Neural crest cell (in vitro differentiated cells): ENCODE data around the gene BIVM. TPM values are rescaled to one million over a fixed set of nuclear protein-coding genes. Genes with fewer than 3 reads are reported as not detected.

Experiments
- DNase-seq: peaks from one replicate; pipeline ENCODE4 v3.0.0; 2021; ENCODE audit warnings: low read depth, mixed read lengths, low spot score
- H3K27ac Mint-ChIP-seq: one replicate; pipeline ENCODE4 v1.8.0; 2021; ENCODE audit warnings: mild to moderate bottlenecking, mixed read lengths; ENCODE audit not compliant: unreplicated experiment
- H3K27me3 Mint-ChIP-seq: 2 replicates; pipeline ENCODE4 v1.8.0; 2021; ENCODE audit warnings: low read depth, mild to moderate bottlenecking, mixed read lengths
- H3K36me3 Mint-ChIP-seq: 2 replicates; pipeline ENCODE4 v1.8.0; 2021; ENCODE audit warnings: low read depth, mild to moderate bottlenecking, mixed read lengths
- H3K4me1 Mint-ChIP-seq: 2 replicates; pipeline ENCODE4 v1.8.0; 2021; ENCODE audit warnings: mixed read lengths
- H3K4me3 Mint-ChIP-seq: one replicate; pipeline ENCODE4 v1.8.0; 2021; ENCODE audit warnings: mild to moderate bottlenecking, mixed read lengths
- H3K9me3 Mint-ChIP-seq: 2 replicates; pipeline ENCODE4 v1.8.0; 2021; ENCODE audit warnings: mixed read lengths
- total RNA-seq: library from RNA; stranded (reverse); gene quantifications from 2 replicates; pipeline ENCODE4 v1.2.1, GENCODE V29; 2021
- TF ChIP-seq, protein P1 (sequence below): fragments of 200-600 bp; sonication (generic); conservative IDR thresholded peaks from 2 replicates; pipeline ENCODE4 v1.5.0; 2021; ENCODE audit warnings: antibody characterized with exemption, mild to moderate bottlenecking

BIVM gene
- total RNA-seq, 1 donor from 2014 or later = 26.4 TPM

DNA sequence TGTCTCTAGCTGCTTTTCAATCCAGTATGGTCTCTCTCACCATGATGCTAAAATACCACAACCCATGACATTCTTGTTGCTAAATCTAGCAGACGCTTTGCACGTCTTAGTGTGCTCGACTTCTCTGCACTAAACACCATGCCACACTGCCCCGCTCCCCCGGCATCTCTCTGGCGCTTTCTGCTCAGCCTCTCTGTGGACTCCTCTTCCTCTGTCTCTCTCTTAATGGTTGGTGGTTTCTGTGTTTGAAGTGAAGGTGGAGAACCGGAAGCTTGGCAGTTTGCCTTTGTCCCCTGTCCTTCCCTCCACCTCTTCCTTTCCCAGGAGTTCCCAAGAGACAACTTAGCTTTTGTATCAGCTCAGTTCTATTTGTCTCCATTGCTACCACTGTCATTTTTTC, 55.8 kb downstream of the BIVM start:
- Mint-ChIP-seq H3K27me3 (no peaks in the 10 kb centered on the region), H3K4me3 (no peak overlapping the region), H3K36me3 (peaks cover 6% of the 10 kb centered on the region), H3K4me1 (no peaks in the 10 kb centered on the region), H3K27ac (no peak overlapping the region), H3K9me3 (no peaks in the 10 kb centered on the region)
- DNase-seq = no peak
- TF ChIP-seq, protein P1, sequence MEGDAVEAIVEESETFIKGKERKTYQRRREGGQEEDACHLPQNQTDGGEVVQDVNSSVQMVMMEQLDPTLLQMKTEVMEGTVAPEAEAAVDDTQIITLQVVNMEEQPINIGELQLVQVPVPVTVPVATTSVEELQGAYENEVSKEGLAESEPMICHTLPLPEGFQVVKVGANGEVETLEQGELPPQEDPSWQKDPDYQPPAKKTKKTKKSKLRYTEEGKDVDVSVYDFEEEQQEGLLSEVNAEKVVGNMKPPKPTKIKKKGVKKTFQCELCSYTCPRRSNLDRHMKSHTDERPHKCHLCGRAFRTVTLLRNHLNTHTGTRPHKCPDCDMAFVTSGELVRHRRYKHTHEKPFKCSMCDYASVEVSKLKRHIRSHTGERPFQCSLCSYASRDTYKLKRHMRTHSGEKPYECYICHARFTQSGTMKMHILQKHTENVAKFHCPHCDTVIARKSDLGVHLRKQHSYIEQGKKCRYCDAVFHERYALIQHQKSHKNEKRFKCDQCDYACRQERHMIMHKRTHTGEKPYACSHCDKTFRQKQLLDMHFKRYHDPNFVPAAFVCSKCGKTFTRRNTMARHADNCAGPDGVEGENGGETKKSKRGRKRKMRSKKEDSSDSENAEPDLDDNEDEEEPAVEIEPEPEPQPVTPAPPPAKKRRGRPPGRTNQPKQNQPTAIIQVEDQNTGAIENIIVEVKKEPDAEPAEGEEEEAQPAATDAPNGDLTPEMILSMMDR = no peak

DNA sequence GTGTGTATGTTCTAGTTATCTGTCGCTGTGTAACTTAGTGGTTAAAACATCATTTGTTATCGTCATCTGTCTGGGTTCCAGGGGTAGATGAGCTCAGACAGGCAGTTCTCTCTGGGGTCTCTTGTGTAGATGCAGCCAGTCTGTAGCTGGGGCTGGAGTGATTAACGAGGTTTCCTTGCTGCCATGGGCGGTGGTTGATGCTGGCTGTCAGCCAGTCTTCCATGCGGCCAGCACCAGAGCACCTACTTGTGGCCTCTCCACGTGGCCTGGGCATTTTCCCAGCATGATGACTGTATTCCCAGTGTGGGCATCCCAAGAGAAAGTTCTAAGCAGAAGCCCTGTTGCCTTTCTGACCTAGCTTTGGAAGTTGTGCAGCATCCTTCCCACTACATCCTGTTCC, 57.6 kb downstream of the BIVM start:
- Mint-ChIP-seq H3K27ac (no peak overlapping the region), H3K36me3 (peaks cover 6% of the 10 kb centered on the region), H3K27me3 (no peaks in the 10 kb centered on the region), H3K9me3 (no peaks in the 10 kb centered on the region), H3K4me1 (no peaks in the 10 kb centered on the region), H3K4me3 (no peak overlapping the region)
- TF ChIP-seq, protein P1 = no peak
- no peak for DNase-seq

DNA sequence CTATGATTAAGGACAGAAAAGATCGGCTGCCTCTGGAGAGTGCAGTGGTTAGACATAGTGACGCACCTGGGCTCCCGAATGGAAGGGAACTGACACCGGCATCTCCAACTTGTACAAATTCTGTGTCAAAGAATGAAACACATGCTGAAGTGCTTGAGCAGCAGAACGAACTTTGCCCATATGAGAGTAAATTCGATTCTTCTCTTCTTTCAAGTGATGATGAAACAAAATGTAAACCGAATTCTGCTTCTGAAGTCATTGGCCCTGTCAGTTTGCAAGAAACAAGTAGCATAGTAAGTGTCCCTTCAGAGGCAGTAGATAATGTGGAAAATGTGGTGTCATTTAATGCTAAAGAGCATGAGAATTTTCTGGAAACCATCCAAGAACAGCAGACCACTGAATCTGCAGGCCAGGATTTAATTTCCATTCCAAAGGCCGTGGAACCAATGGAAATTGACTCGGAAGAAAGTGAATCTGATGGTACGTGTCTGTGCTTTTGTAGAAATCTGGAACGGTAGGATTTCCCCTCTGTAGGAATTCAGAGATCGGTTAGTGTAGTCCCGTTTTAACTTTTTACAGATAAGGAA, 63.8 kb downstream of the BIVM start:
- no peaks in the 10 kb centered on the region for H3K4me1 Mint-ChIP-seq
- H3K36me3 Mint-ChIP-seq = peaks cover 34% of the 10 kb centered on the region
- no peaks in the 10 kb centered on the region for H3K27me3 Mint-ChIP-seq
- no peak for DNase-seq
- TF ChIP-seq, protein P1 = no peak
- no peaks in the 10 kb centered on the region for H3K9me3 Mint-ChIP-seq
- no peak overlapping the region for H3K4me3 Mint-ChIP-seq
- H3K27ac Mint-ChIP-seq = no peak overlapping the region

DNA sequence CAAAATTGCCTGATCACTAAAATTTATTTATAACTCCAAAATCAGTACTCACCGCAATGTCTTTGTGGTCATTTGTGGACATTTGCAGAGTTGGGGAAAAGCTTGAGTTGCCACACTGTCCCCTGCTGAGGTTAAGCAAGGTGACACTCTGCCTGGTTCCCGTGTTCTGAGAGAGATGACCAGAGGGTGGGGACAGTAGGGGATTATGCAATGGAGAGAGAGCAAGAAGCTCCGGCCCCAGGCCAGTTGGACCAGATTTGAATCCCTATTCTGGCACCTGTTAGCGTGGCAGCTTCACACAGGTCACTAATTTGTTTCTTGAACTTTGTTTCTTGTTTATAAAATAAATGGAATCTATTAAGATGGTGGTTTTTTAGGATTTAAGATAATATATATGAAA, 64.7 kb downstream of the BIVM start:
- Mint-ChIP-seq H3K27me3 (no peaks in the 10 kb centered on the region), H3K4me3 (no peak overlapping the region), H3K36me3 (peaks cover 32% of the 10 kb centered on the region)

DNA sequence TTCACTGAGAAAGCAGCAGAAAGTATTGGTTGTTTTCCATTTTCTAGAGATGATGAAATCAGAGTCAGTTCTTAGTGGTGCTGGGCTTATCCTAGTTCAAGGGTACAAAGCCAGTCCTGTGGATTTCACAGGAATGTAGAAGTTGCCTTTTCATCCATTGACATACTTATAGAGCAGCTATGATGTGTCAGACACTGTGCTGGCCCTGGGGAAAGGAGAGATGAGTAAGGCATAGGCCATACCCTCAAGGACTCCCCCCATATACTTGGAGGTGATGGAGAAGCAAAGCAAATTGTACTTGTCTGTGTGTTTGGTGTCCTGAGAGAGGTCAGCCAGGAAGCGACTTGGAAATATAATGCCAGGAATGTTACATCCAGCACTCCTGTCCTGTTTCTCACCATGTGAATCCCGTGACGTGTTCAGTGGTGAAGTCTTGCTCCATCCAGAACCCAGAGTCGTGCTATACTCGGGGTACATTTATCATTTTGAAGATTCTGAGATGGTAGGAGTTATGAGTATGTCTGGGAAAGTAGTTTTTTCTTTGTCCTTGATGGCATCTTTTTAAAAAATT, 69.5 kb downstream of the BIVM start:
- Mint-ChIP-seq H3K9me3 (no peaks in the 10 kb centered on the region), H3K36me3 (peaks cover 21% of the 10 kb centered on the region), H3K27me3 (no peaks in the 10 kb centered on the region), H3K4me1 (peaks cover 4% of the 10 kb centered on the region), H3K27ac (no peak overlapping the region), H3K4me3 (no peak overlapping the region)
- TF ChIP-seq, protein P1 = no peak
- DNase-seq = no peak

More for the DNA sequence above, 64.7 kb downstream of the BIVM start:
- TF ChIP-seq, protein P1 = no peak
- DNase-seq = no peak
- H3K9me3 Mint-ChIP-seq = no peaks in the 10 kb centered on the region
- no peaks in the 10 kb centered on the region for H3K4me1 Mint-ChIP-seq
- no peak overlapping the region for H3K27ac Mint-ChIP-seq
